ENCODE data around the gene LMF1.

Gene LMF1

GRCh38 chr16:970766-971581, at the start of gene LMF1:
TSS of gene LMF1 (minus strand) at chr16:970984. CDS start at chr16:970980, 4 bp downstream.
- peak within 1 kb of the TSS; percentile 74 for H3K4me3 ChIP-seq (ENCODE audit: low read depth, low read length)
- peak; percentile 43 for DNase-seq (ENCODE audit: low read depth)

GRCh38 chr16:1020091-1020399, 49.3 kb upstream of the LMF1 start:
- no peak for DNase-seq (ENCODE audit: low read depth)
- no peak for TF ChIP-seq CTCF (IDR thresholded peaks at IDR 0.05; ENCODE audit: low read depth, low read length, missing control alignments)
- no peak overlapping the region for H3K4me3 ChIP-seq (ENCODE audit: low read depth, low read length)

More at GRCh38 chr16:970766-971581, at the start of gene LMF1:
- no peak for TF ChIP-seq CTCF (IDR thresholded peaks at IDR 0.05; ENCODE audit: low read depth, low read length, missing control alignments)

- DNase-seq (ENCODE audit: low read depth) = no peak
- no peak overlapping the region for H3K4me3 ChIP-seq (ENCODE audit: low read depth, low read length)
- no peak for TF ChIP-seq CTCF (IDR thresholded peaks at IDR 0.05; ENCODE audit: low read depth, low read length, missing control alignments)
Measured at GRCh38 chr16:1019231-1020090, 48.7 kb upstream of the LMF1 start.

- TF ChIP-seq CTCF (IDR thresholded peaks at IDR 0.05; ENCODE audit: low read depth, low read length, missing control alignments) = no peak
- no peak overlapping the region for H3K4me3 ChIP-seq (ENCODE audit: low read depth, low read length)
Measured at GRCh38 chr16:1018447-1019198, 47.8 kb upstream of the LMF1 start.

GRCh38 chr16:1014771-1015495, 44.1 kb upstream of the LMF1 start:
- no peak for DNase-seq (ENCODE audit: low read depth)
- no peak overlapping the region for H3K4me3 ChIP-seq (ENCODE audit: low read depth, low read length)
- no peak for TF ChIP-seq CTCF (IDR thresholded peaks at IDR 0.05; ENCODE audit: low read depth, low read length, missing control alignments)

More at GRCh38 chr16:1018447-1019198, 47.8 kb upstream of the LMF1 start:
- DNase-seq (ENCODE audit: low read depth) = no peak

GRCh38 chr16:1014221-1014620, 43.4 kb upstream of the LMF1 start:
- no peak for DNase-seq (ENCODE audit: low read depth)
- no peak for TF ChIP-seq CTCF (IDR thresholded peaks at IDR 0.05; ENCODE audit: low read depth, low read length, missing control alignments)
- no peak overlapping the region for H3K4me3 ChIP-seq (ENCODE audit: low read depth, low read length)

Data from GM12864 (cell line).